Lung (tissue), 12 donors: ENCODE measurements around the gene ATP5ME. TPM values are rescaled to one million over a fixed set of nuclear protein-coding genes. Genes with fewer than 3 reads are reported as not detected.

Experiments
- ATAC-seq: fragments of 200-7000 bp; cut with Tn5 transposase; one replicate; pipeline ENCODE4 v1.9.1; 2020; ENCODE audit warnings: moderate number of reproducible peaks; ENCODE audit not compliant: insufficient read depth, low FRiP score
- DNase-seq, 3 donors: peaks; one replicate each; pipeline ENCODE4 v3.0.0-alpha.2; 2013 to 2017
- H3K27ac ChIP-seq, 2 donors: one replicate each; pipeline ENCODE4 v1.5.1; 2013; ENCODE audit warnings: mild to moderate bottlenecking in 2 of 2, moderate library complexity in 2 of 2, control low read depth in 1 of 2, inconsistent platforms in 1 of 2, low read depth in 1 of 2, low read length in 1 of 2
- H3K27me3 ChIP-seq, 3 donors: one replicate each; pipeline ENCODE4 v1.5.1; 2013; ENCODE audit warnings: low read length in 2 of 3; ENCODE audit not compliant: control insufficient read depth in 3 of 3, insufficient read depth in 3 of 3
- H3K36me3 ChIP-seq, 4 donors: one replicate each; pipeline ENCODE4 v1.5.1; 2013; ENCODE audit warnings: low read length in 4 of 4, mild to moderate bottlenecking in 1 of 4, moderate library complexity in 1 of 4; ENCODE audit not compliant: control insufficient read depth in 4 of 4, insufficient read depth in 4 of 4
- H3K4me1 ChIP-seq, 5 donors: one replicate each; pipeline ENCODE4 v1.5.1; 2013; ENCODE audit warnings: low read length in 5 of 5, mild to moderate bottlenecking in 2 of 5, moderate library complexity in 1 of 5; ENCODE audit not compliant: control insufficient read depth in 5 of 5, insufficient read depth in 5 of 5
- H3K4me3 ChIP-seq: one replicate; pipeline ENCODE4 v1.5.1; 2013; ENCODE audit warnings: mild to moderate bottlenecking, control low read depth, moderate library complexity
- H3K9ac ChIP-seq, 2 donors: one replicate each; pipeline ENCODE4 v1.5.1; 2013; ENCODE audit warnings: low read length in 2 of 2, control low read depth in 1 of 2; ENCODE audit not compliant: insufficient read depth in 1 of 2
- H3K9me3 ChIP-seq, 4 donors: one replicate each; pipeline ENCODE4 v1.5.1; 2013; ENCODE audit warnings: low read length in 3 of 4, mild to moderate bottlenecking in 1 of 4, moderate library complexity in 1 of 4; ENCODE audit not compliant: control insufficient read depth in 4 of 4, insufficient read depth in 3 of 4
- CTCF ChIP-seq: IDR thresholded peaks from 2 replicates; pipeline ENCODE4 v1.5.1; 2012; ENCODE audit warnings: mild to moderate bottlenecking; ENCODE audit errors: control extremely low read depth, extremely low read depth
- WGBS, 2 donors: extraction: QIAGEN DNeasy Blood & Tissue Kit; methylation state at CpG; one replicate each; pipeline ENCODE4 v1.1.7; 2013; 5-methylcytosine and 5-hydroxymethylcytosine counted together
- polyA plus RNA-seq, 2 donors: library from polyadenylated mRNA; stranded (reverse); fragments of 200-250 nt; gene quantifications; one replicate each; pipeline ENCODE4 v1.2.1, GENCODE V29; 2013
- total RNA-seq, 2 donors: library from RNA; depleted of rRNA in 1 of 2; stranded (reverse); fragments of >200 nt in 1 of 2; gene quantifications; one replicate each; pipeline ENCODE4 v1.2.1, GENCODE V29; 2014 to 2021
- donor health status: control.
- donor health status: control.
- donor health status: Bipolar disorder and iron deficiency.
- donor health status: healthy.
- donor health status: DM: yes; HTN: yes; CAD: no.

The ATP5ME gene
- total and polyA plus RNA-seq, 4 donors, result 161 to 997 (median 262) TPM

GRCh38 chr4:666822-667544, 7.1 kb downstream of the ATP5ME start:
- 88 to 91% methylated on average over 27 to 28 of the region's 28 CpGs for WGBS, 2 donors
- no peak for ATAC-seq

GRCh38 chr4:666436-666810, 7.7 kb downstream of the ATP5ME start:
- ATAC-seq (no peak), DNase-seq (peak in 1 of 3 donors; percentile 11)
- Histone ChIP-seq H3K4me3 (no peak overlapping the region), H3K27ac (no peak overlapping the region), H3K9me3 (no peaks in the 10 kb centered on the region), H3K9ac (no peak overlapping the region), H3K36me3 (peaks cover 0 to 2% (median under 1%) of the 10 kb centered on the region in 4 donors), H3K27me3 (no peaks in the 10 kb centered on the region), H3K4me1 (peaks cover 0 to 7% (median 0%) of the 10 kb centered on the region in 5 donors)
- WGBS, 2 donors, result 86 to 93% methylated on average over 22 of the region's 22 CpGs
- TF ChIP-seq CTCF, result no peak

More at GRCh38 chr4:666822-667544, 7.1 kb downstream of the ATP5ME start:
- Histone ChIP-seq H3K27me3 (no peaks in the 10 kb centered on the region), H3K27ac (no peak overlapping the region), H3K4me3 (no peak overlapping the region), H3K36me3 (peaks cover 1 to 7% (median 5%) of the 10 kb centered on the region in 4 donors), H3K9ac (no peak overlapping the region), H3K9me3 (no peaks in the 10 kb centered on the region), H3K4me1 (peaks cover 0 to 8% (median 0%) of the 10 kb centered on the region in 5 donors)
- TF ChIP-seq CTCF, result no peak
- no peak for DNase-seq

- Histone ChIP-seq H3K4me1 (peaks cover 0 to 7% (median 0%) of the 10 kb centered on the region in 5 donors), H3K27ac (no peak overlapping the region), H3K9me3 (no peaks in the 10 kb centered on the region), H3K4me3 (no peak overlapping the region), H3K36me3 (no peaks in the 10 kb centered on the region), H3K27me3 (no peaks in the 10 kb centered on the region), H3K9ac (no peak overlapping the region)
- DNase-seq (peak in 1 of 3 donors; percentile 12), ATAC-seq (no peak)
- no peak for TF ChIP-seq CTCF
- WGBS, 2 donors, result 68 to 83% methylated on average over 20 to 22 of the region's 22 CpGs
Observed at GRCh38 chr4:665751-666435, 8.2 kb downstream of the ATP5ME start.
